NOMO-1 treated with DMSO at 0.1 percent for 48 hours (cell line): Measurements from ENCODE around the gene LOXL3.

Source experiments
- DNase-seq: peaks from one replicate; lab custom pipeline; 2025; ENCODE audit not compliant: unreplicated experiment; lab: John Stamatoyannopoulos, UW

The LOXL3 gene

DNA sequence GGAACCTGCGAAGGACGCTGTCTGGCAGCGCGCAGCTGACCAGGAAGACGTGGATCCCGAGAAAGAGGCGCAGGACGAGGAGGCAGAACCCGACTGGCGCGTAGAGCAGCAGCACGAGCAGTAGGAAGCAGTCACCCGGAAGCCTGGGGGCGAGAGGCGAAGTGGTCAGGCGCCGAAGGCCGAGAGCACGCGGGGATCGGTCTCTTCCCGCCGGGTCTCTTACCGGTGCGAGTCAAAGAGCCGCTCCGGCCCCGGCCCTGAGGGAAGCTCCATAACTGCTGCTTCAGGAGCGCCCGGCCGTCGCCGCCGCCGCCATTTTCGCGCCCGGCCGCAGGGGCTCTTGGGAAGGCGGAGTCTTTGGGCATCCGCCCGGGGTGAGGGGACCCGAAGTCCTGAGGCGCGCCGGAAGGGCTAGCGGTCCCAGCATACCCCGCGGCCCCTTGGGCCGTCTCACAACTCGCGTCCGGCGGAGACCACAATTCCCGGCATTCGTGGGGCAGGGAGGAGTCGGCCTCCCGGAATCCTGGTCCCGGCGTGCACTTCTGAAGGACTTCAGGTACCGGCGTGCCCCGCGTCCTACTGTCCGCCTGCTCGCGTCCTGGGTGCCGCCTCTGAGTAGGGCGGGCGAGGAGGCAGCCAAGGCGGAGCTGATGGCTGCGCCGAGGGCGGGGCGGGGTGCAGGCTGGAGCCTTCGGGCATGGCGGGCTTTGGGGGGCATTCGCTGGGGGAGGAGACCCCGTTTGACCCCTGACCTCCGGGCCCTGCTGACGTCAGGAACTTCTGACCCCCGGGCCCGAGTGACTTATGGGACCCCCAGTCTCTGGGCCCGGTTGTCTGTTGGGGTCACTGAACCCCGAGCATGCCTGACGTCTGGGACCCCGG, 24.1 kb downstream of the LOXL3 start, which contains the start of the genes AUP1 and HTRA2:
AUP1 (minus strand) TSS at position 350 of the 882 bp plus-strand sequence; CDS start at position 273, 77 bp downstream.
HTRA2 (plus strand) TSS at position 577 of the 882 bp plus-strand sequence; CDS start at position 651, 74 bp downstream.
- DNase-seq, result peak; percentile 98

DNA sequence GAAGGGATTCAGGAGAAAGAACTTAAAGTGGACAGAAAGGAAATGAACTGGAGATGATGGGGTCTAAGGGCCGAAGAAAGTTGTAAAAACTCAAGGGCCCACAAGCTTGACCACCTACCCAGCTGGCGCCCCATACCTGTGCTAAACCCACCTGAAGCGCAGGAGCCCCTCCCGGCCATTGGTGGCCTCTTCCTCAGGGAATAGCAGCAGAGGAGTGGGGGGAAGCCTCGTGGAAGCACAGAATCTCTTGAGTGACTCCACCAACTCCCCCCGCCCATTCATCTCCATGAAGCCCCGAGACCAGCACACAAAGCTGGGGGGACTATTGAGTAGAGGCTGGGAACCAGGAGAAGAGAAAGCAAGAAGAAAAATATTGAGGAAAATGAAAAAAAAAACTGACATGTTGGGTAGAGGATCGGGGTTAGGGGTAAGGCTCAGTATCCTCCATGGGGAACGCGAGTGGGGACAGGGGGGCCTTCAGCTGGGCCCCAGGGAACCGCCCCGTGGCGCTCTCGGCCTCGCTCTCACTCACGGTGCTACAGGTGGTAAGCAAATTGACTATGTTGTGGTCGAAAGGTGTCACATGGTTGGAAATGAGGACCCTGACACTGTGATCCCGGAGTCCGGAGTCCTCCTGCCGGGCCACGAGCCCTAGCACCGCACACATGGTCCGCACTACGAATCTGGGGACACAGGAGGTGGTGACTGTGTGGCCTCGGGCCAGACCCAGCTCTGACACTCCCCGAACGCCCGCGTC, 25.0 kb downstream of the LOXL3 start:
- DNase-seq, result peak; percentile 6

DNA sequence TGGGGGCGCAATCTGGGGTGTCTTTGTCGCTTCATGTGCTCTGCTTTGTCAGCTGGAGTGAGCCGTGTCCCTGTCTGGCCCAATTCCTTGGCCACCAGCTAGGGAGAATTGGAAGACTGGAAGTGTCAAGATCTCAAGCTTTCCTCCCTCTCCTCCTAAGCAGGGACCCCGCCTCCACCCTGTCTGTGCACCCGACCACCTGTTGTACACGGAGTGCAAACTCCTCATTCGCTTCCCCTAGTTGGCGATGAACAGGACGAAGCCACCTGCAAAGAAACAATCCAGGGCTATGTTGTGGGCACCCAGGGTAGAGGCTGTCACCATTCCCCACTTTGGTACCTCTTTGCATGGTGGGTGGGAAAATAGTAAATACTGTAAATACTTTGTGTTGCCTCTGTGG, 26.0 kb downstream of the LOXL3 start:
- DNase-seq, result no peak

DNA sequence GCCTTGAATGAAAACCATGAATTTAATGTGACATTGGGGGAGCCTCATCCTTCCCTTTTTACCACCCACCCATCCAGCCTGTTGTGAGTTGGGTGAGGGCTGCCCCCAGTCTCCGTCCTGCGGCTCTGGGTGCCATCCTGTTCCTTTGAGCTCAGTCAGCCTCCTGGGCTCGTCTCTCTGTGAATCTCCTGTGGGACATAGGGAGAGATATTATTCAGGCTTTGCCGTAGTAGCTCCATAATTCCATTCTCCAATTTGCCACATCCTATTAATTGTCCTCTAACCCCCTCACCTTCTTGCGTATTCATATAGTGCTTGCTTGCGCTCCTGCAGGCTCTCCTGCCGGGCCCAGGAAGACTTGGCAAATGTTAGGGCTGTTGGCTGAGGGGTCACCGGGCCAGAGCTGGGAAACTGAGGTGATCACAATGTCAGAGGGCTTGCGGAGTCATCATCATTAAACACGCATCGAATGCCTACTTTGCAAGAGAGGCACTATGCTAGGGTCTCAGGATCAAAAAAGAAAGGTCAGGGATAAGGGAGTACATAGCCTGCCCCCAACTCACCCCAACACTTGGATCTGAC, 27.0 kb downstream of the LOXL3 start:
- DNase-seq, result no peak

DNA sequence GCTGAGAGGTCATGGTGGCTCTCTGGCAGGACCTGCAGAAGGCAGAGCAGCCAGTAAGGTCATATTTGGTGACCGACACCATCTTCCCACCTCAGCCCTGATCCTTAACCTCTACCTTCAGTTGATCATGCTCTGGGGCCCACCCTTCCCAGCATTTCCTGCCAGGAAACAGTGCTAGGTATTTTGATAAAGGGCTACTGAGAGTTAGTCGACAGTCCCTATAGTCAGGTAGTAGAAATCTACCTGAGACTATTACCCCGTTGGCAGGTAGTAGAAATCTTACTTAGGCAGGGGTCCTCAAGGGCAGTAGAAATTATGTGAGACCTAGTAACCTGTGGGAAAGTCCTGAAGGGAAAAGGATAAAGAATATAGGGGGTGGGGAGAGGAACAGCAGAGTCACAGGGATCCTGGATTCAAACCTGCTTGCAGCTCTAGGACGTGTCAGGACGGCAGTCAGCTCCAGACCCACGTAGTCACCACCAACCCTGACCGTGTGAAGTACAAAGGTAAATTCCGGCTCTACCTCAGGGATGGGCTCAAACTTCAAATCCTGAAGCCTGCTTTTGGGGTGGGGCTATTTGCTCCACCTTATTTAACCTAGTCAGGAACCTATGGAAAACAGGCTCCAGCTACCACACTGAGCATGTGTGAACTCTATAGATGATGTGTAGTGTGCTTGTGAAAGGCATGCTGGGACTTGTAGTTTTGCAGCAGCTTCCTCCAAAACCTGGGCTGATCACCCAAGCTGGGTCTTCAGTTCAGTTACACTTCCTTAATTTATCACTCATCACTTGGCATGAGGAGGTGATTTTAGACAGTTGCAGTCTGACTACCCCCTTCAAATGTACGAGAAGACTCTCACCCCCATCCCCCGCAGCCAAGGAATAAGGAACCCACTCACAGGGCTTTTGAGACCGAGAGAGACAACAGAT, 27.8 kb downstream of the LOXL3 start, which contains the start of gene DQX1:
DQX1 (minus strand) TSS at position 515 of the 932 bp plus-strand sequence; CDS start at position 13, 502 bp downstream.
- DNase-seq, result peak; percentile 89

DNA sequence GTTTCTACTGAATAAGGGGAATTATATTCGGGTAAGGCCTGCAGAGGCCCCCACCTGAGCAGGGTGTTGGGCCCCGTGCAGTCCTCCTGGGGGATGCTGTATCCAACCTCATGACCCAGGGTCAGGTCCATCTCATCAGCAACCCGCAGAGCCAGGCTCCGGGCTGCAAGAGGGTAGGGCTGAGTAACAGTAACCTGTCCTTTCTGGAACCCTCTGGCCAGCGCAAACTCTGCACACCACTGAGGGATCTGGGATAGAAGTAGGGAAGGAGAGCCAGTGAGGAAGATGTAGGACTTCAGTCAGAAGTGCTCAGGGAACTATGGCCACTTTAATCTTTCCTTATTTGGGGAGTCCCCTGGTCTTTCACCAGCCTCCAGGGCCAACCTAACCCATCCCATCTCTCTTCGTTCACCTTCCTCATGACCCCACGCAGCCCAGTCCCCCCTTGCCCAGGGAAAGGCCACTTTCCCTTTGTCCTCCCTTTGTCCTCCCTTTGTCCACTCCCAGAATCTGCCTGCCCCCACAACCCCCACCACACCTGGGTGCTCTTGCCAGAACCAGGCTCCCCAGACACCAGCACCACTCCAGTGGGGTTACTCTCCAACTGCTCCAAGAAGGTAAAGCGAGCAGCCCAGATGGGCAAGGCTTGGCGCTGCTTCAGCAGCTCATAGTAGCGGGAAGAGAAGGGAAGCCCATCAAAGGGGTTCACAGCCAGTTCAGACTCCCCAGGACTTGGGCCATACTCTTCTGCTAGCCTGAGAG, 28.6 kb downstream of the LOXL3 start:
- DNase-seq, result no peak

DNA sequence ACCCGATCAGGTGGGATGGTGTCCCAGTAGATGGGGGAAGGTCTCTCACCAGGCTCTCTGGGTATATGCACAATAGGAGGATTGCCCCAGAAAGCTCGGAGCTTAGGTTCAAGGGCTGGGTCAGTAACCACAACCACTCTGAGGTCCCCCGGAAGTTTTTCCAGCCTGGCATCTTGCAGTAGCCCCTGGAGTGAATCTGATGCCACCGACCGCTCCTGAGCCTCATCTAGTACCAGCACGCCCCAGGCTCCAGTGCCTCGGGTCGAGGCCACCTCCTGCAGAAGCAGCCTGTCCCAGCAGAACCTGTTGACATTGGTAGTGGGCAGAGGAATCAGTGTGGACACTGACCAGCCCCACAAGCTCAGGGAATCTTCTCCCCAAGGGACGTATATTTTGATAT, 29.7 kb downstream of the LOXL3 start:
- DNase-seq, result no peak

DNA sequence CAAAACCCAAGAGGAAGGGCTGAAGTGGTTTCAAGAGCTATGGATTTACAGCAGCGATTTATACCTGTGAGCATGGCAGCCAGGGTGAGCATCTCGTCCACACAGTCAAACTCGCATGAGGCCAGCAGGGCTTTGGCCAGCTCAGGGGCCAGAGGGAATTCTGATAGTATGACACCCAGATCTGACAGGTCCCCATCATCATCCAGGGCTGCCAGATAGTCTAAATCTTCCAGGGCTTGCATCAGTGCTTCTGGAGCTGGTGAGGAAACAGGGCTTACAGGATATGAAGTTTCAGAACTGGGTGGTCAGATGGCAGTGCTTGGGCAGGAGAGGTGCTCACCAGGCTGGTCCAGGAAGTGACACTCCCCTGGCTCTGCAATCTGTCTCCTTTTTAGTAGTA, 31.2 kb downstream of the LOXL3 start:
- DNase-seq, result no peak

DNA sequence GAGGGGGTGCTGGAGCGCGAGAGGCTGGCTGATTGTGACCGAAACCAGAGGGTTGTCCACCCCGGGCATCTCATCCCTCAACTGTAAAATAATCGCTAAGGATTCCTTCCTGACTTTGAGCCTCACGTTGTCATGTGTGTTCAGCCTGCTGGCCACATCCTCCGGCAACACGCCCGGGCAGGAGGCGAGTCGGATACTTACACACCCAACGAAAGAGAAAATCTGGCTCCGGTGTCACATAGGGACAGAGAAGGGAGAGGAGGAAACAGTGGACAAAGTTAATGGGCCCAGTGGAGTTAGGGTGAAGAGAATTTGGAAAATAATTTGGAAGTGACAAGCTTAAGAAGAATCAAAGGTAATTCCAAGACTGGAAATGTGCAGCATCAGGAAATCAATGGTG, 37.1 kb downstream of the LOXL3 start:
- no peak for DNase-seq

DNA sequence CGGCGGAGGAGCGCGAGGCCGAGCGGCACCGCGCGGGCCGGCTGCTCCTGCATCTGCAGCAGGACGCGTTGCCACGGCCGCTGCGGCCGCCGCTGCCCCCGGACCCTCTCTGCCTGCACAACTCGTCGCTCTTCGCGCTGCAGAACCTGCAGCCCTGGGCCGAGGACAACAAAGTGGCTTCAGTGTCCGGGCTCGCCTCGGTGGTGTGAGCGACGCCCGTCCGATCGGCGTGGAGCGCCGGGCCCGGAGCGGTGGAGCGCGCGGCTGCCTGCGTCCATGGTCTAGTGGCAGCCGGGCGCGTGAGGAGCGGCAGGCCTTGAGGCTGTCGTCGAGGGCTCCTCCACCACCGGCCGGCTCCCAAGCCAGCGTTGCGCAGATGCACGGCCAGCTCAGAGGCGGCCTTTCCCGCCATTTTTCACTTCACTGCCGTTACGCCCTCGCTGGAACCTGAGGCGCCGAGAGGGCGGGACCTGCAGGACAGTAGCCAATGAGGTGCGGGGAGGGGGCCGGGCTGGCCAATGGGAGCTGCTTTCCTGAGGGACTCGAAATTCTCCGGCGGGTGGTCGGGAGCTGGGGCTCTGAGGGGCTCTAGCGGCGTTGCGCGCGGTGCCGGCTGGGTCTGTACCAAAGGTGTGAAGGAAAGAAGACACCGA, 37.6 kb downstream of the LOXL3 start:
- DNase-seq, result no peak

DNA sequence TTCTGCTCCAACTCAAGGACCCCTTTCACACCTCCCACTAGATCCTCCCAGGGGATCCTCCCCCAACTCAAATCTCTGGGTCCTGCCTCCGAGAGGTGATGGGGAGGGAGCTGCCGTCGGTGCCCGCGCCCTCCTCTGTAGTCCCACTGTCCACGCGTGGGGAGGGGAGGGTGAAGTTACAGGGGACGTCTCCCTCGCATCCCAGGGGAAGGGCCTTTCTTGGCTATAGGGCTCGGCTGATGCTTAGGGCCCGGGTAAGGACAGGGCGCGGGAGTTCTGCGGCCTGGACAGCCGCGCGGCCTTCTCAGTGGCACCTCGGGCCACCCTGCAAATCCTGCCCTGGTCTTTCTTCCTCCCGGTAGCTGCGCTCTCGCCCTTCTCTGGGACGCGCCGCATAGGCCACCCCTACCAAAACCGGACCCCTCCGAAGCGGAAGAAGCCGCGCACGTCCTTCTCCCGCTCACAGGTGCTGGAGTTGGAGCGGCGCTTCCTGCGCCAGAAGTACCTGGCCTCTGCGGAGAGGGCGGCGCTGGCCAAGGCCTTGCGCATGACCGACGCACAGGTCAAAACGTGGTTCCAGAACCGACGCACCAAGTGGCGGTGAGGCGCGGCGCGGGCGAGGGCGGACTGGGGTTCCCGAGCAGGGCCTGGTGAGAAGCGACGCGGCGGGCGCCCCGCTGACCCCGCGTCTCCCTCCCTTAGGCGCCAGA, 38.3 kb downstream of the LOXL3 start:
- no peak for DNase-seq

DNA sequence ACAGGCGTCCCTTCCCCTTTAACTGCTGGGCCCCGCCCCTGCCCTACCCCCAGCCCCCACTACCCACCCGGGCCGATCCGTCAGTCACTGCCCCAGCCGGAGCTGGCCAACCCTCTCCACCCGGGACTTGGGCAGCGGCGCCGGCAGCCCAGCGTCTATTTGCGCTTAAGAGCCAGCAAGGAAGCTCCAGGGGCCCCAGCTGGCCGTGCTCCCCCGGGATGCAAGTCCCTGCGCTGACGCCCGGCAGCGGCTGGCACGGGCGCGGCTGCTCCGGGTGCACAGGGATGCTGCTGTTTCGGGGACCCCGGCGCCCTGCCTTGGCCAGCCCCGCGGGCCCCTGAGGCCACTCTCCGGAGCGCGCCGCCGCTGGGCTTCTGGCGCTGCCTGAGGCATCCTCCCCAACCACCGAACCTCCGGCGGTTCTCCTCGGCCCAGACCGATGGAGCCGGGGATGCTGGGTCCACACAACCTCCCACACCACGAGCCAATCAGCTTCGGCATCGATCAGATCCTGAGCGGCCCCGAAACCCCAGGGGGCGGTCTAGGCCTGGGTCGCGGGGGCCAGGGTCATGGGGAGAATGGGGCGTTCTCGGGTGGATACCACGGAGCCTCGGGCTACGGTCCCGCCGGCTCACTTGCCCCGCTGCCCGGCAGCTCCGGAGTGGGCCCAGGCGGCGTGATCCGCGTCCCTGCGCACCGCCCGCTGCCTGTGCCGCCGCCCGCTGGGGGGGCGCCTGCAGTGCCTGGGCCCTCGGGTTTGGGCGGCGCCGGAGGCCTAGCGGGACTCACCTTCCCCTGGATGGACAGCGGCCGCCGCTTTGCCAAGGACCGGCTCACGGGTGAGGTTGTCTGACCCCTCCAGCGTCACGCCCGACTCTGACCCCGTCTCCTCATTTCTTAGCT, 39.1 kb downstream of the LOXL3 start, which contains the start of gene TLX2:
TLX2 (plus strand) TSS at position 83 of the 903 bp plus-strand sequence; CDS start at position 440, 357 bp downstream.
- no peak for DNase-seq

DNA sequence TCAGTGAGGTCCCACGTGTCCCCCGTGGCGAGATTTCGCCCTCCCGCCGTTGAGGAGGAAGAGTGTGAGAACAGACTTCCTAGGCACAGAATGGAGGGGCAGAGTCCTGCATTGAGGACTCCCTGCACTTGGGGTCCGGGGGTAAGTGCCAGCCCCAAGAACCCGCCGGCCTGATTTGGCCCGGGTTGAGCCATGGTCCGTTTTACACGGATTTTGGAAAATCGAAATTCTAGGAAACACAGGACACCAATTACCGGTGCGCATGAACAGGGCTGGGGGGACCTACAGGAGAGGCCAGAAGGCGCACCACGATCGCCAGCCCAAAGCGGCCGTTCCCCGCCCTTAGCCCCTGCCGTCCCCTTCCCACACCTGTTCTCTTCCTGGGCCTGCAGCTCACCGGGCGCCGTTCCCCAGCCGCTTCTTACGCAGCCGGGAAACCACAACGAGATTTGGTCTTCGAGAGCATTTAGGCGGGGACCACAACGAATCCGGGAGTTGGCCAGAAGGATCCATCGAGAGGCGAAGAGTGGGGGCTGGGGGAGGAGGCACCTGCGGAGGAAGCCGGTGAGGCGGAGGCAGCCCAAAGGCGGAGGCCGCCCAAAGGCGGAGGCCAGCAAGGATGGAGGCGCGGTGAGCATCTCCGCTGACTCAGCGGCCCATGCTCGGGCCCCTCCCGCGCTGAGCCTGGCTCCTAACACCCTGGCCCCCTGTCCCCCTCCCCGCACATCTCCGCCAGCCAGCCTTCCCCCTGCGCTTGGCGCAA, 40.0 kb downstream of the LOXL3 start:
- no peak for DNase-seq

DNA sequence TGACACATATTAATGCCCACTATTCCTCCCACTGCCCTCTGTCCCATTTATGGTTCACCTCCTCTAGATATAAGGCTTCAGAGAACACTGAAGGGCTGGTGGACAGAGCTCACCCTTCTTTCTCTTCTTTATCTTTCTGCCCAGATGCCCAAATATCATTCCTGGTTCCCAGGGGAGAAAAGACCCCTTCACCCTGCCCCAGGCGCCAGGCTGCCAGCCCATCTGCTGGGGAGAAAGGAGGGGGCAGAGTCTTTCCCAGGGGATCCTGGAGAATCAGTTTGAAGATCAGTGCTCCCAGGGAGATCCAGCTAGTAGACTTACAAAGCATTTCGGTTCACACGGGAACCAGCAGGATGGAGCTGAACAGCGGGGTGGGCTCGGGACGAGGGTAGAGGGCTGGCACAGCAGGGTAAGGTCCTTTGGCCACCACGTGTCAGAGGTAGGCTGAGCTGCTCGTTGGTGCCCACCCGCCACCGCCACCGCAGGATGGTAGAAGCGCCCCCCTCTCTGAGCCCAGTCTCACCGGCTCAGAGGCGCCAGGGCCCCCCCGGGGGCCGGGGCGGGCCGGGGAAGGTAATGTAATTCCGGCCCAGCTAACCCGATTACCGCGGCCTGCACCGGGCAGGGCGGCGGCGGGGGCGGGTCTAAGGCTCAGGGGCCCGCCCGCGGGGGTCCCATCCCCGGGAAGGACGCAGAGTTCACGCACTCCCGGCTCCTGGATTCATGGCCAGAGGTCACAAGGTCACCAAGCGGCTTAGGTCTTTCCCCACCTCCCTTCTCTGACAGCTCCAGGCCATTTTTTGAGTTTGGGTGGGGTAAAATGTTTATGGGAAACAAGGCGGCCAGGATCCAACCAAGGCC, 40.8 kb downstream of the LOXL3 start:
- no peak for DNase-seq

DNA sequence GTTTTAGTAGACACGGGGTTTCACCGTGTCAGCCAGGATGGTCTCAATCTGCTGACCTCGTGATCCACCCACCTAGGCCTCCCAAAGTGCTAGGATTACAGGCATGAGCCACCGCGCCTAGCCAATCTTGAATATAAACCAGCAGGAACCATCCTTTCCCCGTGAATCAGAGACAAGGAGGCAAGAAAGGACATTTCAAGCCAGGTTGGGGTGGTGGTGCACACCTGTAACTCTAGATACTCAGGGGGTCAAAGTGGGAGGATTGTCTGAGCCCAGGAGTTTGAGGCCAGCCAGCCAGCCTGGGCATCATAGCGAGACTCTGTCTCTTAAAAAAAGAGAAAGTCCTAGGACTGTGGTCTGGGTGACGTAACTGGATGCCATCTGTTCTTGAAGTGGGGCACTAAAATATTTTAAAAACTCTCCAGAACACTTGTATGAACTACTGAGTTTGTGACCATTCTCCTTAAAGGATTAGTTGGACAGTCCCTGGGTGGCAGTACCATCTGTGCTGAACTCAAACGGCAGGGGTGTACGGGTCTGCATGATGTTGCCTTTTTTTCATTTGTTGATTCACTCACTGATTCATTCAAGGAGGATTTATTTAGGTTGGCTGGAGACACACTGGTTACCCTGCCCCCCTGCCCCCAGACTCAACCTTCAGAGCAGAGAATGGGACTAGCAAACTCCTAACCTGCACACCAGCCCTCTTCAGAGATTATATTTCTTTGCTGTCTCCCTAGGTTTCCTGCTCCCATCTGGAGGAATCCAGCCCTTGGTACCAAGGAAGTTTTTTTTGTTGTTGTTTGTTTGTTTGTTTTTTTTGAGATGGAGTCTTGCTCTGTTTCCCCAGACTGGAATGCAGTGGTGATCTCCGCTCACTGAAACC, 42.4 kb downstream of the LOXL3 start:
- DNase-seq, result no peak
